IMR-90 (cell line): ENCODE data around the gene NLRC5.

Source experiments
- CEBPB ChIP-seq: IDR thresholded peaks from 2 replicates; pipeline ENCODE4 v1.6.1; 2012; ENCODE audit warnings: low read depth, low read length, improper control_type of control experiment
- CTCF ChIP-seq: conservative IDR thresholded peaks from 2 replicates; pipeline ENCODE4 v1.5.1; 2012; ENCODE audit warnings: mild to moderate bottlenecking, low read depth, low read length, improper control_type of control experiment
- POLR2A ChIP-seq: IDR thresholded peaks from 2 replicates; pipeline ENCODE4 v1.6.1; 2012; ENCODE audit warnings: mild to moderate bottlenecking, low read depth, low read length
- RAD21 ChIP-seq: IDR thresholded peaks from 2 replicates; pipeline ENCODE4 v1.6.1; 2012; ENCODE audit warnings: low read length, improper control_type of control experiment
- RFX5 ChIP-seq: IDR thresholded peaks from 2 replicates; pipeline ENCODE4 v1.8.0; 2012; ENCODE audit warnings: low read depth, mild to moderate bottlenecking, low read length, moderate library complexity

DNA sequence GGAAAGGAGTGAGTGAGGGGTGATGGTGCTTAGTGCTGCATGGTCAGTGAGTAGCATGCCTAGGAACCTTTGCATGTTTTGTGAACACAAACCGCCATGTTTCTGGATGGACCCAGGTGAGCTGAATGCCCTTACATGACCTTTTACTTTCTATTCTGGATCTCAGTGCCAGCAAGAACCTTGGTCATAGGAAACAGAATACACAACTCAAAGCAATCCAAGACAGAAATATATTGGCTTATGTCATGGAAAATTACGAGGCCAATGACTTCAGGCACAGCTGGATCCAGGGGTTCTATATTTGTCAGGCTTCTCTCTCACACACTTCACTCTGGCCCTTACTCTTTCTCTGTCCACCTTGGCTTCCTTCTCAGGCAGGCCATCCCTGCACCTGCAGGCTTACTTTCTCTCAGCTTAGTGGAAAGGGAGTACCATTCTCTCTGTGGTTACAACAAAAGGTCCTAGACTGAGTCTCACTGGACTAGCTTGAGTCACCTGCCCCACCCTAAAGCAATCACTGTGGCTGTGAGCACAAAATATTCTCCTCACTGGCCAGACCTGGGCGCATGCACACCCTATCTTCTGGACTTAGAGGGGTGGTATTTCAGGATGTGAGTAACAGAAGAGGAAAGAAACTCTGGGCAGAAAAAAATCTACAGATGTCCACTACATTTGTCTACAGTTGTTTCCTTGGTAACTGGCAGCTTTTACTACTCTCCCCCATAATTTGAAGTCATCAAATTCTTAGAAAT lies 82.7 kb downstream of the NLRC5 start:
- TF ChIP-seq CTCF (no peak), RFX5 (no peak), POLR2A (no peak), RAD21 (no peak), CEBPB (no peak)
